ENCODE data around the gene FAM32A. TPM values are rescaled to one million over a fixed set of nuclear protein-coding genes. Genes with fewer than 3 reads are reported as not detected.
"Not testable (repeated sequence)": the region's sequence is repeated elsewhere in the genome, so short reads cannot be mapped to it uniquely, and the experiment has no call there.

Gene FAM32A
- total RNA-seq, 4 donors from 2014 or later = 79.7 to 103 (median 90.2) TPM

DNA sequence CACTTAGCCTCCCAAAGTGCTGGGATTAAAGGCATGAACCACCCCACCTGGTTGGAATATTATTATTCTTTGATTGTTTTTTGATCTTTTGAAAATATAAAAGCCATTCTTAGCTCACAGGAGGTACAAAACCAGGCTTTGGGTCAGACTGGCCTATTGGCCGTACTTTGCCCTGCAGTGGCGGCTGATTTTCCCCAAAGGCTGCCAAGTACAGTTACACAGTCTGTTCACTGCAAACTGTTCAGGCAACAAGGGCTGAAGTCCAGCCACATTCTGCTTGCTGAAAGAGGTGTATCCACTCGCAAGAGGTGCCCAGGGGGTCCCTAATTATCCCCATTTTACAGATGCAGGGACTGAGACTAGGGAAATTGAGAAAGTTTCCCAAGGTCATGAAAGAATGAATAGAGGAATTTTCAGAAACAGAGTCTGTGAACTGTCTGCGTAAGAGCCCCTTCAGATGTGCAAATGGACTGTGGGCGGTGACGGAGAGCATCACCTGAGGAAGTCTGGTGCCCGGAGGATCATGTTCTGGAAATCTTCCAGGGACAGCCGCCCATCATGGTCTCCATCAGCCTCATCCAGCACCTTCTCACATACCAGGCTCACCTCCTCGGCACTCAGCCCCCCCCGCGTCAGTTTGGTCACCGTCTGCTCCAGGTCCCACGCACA, 20.9 kb upstream of the FAM32A start:
- TF ChIP-seq, protein P1, sequence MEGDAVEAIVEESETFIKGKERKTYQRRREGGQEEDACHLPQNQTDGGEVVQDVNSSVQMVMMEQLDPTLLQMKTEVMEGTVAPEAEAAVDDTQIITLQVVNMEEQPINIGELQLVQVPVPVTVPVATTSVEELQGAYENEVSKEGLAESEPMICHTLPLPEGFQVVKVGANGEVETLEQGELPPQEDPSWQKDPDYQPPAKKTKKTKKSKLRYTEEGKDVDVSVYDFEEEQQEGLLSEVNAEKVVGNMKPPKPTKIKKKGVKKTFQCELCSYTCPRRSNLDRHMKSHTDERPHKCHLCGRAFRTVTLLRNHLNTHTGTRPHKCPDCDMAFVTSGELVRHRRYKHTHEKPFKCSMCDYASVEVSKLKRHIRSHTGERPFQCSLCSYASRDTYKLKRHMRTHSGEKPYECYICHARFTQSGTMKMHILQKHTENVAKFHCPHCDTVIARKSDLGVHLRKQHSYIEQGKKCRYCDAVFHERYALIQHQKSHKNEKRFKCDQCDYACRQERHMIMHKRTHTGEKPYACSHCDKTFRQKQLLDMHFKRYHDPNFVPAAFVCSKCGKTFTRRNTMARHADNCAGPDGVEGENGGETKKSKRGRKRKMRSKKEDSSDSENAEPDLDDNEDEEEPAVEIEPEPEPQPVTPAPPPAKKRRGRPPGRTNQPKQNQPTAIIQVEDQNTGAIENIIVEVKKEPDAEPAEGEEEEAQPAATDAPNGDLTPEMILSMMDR (IDR thresholded peaks at IDR 0.05) = no peak
- no peak for DNase-seq (ENCODE audit: low spot score)
- no peak for ATAC-seq (ENCODE audit: low FRiP score)

DNA sequence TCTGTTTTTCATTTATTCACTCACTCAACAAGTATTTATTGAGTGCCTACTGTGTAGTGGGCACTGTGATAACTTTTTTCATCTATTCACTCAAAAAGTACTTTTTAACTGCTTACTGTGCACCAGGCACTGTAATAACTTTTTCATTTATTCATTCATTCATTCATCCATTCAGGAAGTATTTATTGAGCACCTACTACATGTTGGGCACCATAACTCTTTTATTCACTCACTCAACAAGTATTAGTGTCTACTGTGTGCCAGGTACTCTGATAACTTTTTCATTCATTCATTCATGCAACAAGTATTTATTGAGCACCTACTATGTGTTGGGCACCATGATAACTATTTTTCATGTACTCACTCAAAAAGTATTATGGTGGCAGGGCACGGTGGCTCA, 18.8 kb upstream of the FAM32A start:
- ATAC-seq (ENCODE audit: low FRiP score) (no peak), DNase-seq (ENCODE audit: low spot score) (no peak)
- TF ChIP-seq, protein P1 (IDR thresholded peaks at IDR 0.05) = no peak

DNA sequence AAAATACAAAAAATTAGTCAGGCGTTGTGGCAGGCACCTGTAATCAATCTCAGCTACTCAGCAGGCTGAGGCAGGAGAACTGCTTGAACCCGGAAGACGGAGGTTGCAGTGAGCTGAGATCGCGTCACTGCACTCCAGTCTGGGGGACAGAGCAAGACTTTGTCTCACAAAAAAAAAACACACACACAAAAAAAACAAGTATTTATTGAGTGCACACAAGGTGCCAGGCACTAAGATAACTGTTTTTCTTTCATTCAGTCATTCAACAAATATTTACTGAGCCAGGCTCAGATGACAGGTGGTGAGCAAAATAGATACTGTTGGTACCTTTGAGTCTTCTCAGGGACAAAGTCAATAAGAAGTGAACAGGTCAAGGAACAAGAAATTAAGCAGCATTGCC, 18.2 kb upstream of the FAM32A start:
- DNase-seq (ENCODE audit: low spot score) (no peak), ATAC-seq (ENCODE audit: low FRiP score) (no peak)
- TF ChIP-seq, protein P1 (IDR thresholded peaks at IDR 0.05) = no peak

DNA sequence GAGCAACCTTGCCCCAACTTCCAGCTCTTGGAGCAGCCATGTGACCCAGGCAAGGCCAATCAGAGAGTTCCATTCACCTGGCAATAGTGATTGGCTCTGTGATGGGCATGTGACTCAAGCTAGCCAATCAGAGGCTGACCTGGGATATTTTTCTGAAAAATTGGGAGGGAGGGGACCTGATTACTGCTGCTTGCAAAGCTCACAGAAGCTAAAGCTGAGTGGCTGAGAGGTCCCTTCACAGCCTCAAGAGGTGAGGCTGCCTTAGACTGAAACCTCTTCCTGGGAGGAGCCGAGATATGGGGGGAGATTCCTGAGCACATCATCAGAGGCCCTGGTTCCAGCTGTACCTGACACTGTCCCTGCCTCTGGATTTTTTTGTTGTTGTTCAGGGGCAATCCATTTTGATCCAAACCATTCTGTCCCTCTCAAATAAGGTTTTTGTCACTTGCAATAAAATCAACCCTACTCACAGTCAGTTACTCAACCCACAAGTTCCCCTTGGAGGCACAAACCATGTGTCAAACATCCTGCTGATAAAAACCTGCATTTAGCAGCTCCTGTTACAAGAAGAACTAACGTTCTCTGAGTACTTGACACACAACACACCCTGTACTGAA, 16.6 kb upstream of the FAM32A start:
- no peak for DNase-seq (ENCODE audit: low spot score)
- TF ChIP-seq, protein P1 (IDR thresholded peaks at IDR 0.05) = no peak
- no peak for ATAC-seq (ENCODE audit: low FRiP score)

DNA sequence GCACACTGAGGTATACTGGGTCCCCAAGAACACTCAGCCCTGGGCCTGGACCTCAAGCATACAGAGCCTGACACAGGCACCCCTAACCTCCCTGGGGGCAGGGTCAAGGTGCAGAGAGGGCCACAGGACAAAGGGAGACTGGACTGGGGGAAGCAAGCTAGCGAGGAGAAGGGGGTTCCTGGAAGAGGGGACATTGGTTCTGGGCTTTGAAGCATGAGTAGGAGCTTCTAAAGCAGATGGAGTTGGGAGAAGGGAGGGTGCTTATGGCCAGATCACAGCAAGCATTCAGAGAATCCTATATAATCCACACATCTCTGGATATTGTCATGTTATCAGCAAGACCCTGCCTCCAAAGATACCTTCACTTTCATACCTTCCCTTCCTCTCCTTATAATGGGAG, 15.1 kb upstream of the FAM32A start:
- no peak for ATAC-seq (ENCODE audit: low FRiP score)
- TF ChIP-seq, protein P1 (IDR thresholded peaks at IDR 0.05) = no peak
- no peak for DNase-seq (ENCODE audit: low spot score)

DNA sequence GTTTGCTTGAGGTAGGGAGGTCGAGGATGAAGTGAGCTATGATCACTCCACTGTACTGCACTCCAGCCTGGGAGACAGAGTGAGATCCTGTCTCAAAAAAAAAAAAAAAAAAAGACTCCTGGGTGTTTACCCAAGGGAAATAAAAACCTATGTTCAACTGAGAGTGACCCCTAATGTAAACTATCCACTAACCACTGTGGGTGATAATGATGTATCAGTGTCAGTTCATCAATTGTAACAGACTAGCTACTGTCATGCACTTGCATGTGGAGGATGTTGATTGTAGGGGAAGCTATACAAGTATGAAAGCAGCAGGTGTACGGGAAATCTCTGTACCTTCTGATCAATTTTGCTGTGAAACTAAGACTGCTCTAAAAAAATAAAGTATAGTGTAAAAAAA, 9.3 kb upstream of the FAM32A start:
- TF ChIP-seq, protein P1 (IDR thresholded peaks at IDR 0.05) = no peak
- no peak for DNase-seq (ENCODE audit: low spot score)
- no peak for ATAC-seq (ENCODE audit: low FRiP score)

DNA sequence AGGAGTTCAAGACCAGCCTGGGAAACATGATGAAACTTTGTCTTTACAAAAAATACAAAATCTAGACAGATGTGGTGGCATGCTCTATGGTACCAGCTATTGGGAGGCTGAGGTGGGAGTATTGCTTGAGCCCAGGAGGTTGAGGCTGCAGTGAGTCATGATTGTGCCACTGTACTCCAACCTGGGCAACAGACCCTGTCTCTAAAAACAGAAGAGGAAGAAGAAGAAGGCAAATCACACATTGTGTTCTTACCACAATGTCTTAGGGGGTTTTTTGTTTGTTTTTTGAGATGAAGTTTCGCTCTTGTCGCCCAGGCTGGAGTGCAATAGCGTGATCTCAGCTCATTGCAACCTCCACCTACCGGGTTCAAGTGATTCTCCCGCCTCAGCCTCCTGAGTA, 6.3 kb upstream of the FAM32A start:
- ATAC-seq (ENCODE audit: low FRiP score); DNase-seq (ENCODE audit: low spot score): not testable (repeated sequence)
